A673 (cell line): ENCODE measurements around the gene MAML2.

Source experiments
- CTCF ChIP-seq: fragments of 300-800, 200-600 bp; sonication (generic); conservative IDR thresholded peaks from 2 replicates; pipeline ENCODE4 v1.5.1; 2017; ENCODE audit warnings: low read depth, mild to moderate bottlenecking, antibody characterized with exemption, low read length, moderate library complexity, mixed read lengths
- EZH2 ChIP-seq: fragments of 200-600 bp; sonication (generic); IDR thresholded peaks from 2 replicates; pipeline ENCODE4 v1.6.1; 2017; ENCODE audit warnings: borderline replicate concordance, low read depth, mild to moderate bottlenecking, mixed read lengths, antibody characterized with exemption, low read length; ENCODE audit not compliant: poor library complexity, severe bottlenecking

DNA sequence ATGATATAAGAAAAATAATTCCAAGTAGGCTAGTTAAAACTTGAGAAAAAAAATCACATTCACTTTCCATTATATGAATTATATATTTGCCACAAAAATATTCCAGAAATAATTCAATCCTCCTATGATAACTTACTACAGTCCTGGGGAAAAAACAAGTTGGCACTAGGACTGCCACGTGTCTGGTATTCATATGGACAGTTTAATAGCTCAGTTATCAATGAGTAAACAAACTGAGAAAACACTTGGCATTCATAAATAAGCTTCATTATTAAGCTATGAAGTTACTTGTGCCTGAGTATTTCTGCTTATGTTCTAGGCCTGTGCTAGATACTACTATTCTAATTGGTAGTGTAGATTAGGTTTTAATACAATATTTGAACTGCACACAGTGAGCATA lies 22.5 kb upstream of the MAML2 start:
- TF ChIP-seq CTCF (no peak), EZH2 (no peak)
